Stimulated activated naive CD4-positive, alpha-beta T cell treated with Interleukin-2 at 50 U/mL for 16 hours (primary cell): ENCODE data around the gene AFMID.
"Not testable (repeated sequence)": the region's sequence is repeated elsewhere in the genome, so short reads cannot be mapped to it uniquely, and the experiment has no call there.

Experiments used
- DNase-seq: peaks from one replicate; lab custom pipeline; 2025; lab: John Stamatoyannopoulos, UW

AFMID gene

DNA sequence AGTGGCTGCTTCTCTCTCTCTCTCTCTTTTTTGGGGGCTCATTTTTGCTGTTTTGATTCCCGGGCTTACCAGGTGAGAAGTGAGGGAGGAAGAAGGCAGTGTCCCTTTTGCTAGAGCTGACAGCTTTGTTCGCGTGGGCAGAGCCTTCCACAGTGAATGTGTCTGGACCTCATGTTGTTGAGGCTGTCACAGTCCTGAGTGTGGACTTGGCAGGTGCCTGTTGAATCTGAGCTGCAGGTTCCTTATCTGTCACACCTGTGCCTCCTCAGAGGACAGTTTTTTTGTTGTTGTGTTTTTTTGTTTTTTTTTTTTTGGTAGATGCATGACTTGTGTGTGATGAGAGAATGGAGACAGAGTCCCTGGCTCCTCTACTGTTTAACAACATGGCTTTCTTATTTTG, 36.6 kb downstream of the AFMID start:
- DNase-seq, result no peak

DNA sequence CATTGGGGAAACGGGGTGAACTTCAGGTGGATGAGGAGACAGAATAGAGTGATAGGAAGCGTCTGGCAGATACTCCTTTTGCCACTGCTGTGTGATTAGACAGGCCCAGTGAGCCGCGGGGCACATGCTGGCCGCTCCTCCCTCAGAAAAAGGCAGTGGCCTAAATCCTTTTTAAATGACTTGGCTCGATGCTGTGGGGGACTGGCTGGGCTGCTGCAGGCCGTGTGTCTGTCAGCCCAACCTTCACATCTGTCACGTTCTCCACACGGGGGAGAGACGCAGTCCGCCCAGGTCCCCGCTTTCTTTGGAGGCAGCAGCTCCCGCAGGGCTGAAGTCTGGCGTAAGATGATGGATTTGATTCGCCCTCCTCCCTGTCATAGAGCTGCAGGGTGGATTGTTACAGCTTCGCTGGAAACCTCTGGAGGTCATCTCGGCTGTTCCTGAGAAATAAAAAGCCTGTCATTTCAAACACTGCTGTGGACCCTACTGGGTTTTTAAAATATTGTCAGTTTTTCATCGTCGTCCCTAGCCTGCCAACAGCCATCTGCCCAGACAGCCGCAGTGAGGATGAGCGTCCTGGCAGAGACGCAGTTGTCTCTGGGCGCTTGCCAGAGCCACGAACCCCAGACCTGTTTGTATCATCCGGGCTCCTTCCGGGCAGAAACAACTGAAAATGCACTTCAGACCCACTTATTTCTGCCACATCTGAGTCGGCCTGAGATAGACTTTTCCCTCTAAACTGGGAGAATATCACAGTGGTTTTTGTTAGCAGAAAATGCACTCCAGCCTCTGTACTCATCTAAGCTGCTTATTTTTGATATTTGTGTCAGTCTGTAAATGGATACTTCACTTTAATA, 37.3 kb downstream of the AFMID start:
- no peak for DNase-seq

DNA sequence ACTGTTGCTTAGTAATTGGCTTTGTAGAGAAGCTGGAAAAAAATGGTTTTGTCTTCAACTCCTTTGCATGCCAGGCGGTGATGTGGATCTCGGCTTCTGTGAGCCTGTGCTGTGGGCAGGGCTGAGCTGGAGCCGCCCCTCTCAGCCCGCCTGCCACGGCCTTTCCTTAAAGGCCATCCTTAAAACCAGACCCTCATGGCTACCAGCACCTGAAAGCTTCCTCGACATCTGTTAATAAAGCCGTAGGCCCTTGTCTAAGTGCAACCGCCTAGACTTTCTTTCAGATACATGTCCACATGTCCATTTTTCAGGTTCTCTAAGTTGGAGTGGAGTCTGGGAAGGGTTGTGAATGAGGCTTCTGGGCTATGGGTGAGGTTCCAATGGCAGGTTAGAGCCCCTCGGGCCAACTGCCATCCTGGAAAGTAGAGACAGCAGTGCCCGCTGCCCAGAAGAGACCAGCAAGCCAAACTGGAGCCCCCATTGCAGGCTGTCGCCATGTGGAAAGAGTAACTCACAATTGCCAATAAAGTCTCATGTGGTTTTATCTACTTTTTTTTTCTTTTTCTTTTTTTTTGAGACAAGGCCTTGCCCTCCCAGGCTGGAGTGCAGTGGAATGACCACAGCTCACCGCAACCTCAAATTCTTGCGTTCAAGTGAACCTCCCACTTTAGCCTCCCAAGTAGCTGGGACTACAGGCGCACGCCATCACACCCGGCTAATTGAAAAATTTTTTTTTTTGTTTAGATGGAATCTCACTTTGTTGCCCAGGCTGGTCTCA, 38.1 kb downstream of the AFMID start:
- no peak for DNase-seq

DNA sequence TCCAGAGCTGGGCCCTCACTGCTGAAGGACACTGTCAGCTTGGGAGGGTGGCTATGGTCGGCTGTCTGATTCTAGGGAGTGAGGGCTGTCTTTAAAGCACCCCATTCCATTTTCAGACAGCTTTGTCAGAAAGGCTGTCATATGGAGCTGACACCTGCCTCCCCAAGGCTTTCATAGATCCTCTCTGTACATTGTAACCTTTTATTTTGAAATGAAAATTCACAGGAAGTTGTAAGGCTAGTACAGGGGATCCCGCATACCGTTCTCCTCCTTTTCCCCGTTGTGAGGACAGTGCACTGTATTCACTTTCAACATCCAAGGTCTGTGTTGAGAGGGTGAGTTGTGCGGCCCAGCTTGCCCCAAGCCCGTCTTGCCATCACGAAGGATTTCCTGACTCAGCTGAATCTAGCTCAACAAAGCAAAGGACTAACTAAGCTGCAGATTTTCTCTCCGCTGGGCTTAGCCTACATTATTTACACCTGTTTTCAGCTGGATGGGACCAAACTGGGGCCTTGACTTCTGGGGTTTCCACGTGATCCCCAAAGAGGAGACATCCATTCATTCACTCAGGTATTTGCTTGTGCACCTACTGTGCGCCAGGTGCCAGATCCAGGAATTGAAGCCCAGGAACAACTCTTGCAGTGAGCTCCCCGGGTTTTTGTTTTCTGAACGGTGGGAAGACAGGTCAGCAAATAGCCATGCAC, 39.0 kb downstream of the AFMID start:
- no peak for DNase-seq

DNA sequence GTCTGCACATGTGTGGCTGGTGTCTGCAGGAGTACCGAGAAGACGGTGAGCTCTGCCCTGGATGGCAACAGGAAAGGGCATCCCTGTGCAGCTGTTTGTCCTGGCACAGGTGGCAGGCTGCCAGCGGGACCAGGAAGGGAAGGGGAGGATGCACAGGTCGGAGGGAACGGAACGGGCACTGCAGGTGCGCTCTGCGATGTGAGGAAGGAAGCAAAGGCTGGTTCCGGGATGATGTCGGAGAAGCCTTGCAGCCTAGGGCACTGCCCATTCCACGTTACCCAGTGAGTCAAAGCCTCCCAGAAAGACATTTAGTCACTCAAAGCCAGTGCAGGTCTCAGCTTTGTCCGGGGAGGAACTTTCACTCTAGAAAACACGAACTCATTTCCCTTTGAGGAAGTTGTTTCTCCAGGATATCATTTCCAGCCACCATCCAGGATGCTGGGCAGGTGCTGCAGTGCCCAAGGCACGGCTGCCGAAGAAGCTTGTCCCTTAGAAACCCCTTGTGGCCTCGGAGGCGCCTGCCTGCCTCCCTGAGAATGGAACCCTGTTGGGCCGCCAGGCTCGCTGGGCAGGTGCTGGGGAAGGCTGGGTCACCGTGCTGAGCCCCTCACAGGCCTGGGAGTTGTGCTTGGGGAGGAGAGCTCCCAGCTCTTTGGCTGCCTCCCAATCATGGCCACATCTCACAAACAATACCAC, 39.7 kb downstream of the AFMID start:
- DNase-seq, result no peak

DNA sequence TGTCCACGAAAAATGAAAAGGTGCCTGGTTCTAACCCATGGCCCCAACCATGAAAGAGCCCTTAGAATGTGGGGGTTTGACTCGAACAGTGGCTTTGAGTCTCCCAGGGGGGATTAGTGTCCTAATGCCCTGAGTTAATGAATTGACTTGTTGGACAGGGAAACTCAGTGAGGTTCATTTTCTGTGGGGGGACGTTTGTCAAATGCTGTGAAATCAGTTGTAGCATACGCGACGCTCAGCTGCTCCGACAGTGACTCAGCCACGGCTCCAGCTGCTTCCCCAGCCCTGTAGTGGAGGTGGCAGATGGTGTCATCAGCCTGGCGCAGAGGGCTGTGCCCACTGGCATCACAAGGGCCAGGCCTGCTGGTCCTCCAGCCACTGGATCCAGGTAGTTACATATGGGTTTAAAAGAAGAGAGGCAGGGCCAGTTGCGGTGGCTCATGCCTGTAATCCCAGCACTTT, 40.3 kb downstream of the AFMID start:
- DNase-seq, result no peak

DNA sequence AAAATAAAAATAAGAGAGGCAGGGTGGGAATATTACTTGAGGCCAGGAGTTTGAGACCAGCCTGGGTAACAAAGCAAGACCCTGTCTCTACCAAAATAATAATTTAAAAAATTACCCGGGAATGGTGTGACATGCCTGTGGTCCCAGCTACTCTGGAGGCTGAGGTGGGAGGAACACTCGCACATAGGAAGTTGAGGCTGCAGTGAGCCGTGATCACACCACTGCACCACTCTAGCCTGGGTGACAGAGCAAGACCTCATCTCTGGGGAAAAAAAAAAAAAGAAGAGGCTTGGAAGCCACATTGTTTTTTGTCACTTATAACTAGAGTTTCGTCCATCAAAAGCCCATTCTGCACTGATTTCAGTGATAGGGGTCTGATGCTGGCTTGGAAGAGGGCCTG, 41.0 kb downstream of the AFMID start:
- DNase-seq, result no peak

DNA sequence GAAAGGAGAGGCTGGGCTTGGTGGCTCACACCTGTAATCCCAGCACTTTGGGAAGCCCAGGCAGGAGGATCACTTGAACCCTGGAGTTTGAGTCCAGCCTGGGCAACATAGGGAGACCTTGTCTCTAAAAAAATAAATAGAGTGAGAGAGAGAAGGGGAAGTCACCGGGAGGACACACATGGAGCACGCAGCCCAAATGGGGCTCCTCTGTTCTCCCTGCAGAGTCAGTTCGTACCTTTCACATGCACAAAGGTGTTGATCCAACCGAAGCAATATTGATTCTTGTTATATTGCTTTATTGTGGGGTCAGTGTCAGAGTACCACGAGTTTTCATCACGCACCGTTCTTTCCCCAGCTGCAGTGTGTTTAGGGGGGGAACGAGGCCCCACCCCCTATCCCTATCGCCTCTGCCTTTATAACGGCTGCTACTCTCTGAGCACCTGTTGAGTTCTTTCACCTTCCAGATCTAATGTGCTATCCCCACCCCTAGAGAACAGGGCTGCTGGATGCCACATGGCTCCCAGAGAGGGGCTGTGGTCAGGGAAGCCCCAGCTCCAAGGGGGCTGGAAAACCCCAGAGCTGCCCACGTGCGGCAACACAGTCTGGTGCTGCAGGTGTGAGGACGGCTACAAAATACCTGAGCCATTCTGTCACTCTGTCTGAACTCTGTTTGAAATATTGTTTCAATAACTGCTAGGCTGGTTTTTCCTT, 43.2 kb downstream of the AFMID start:
- DNase-seq, result no peak

DNA sequence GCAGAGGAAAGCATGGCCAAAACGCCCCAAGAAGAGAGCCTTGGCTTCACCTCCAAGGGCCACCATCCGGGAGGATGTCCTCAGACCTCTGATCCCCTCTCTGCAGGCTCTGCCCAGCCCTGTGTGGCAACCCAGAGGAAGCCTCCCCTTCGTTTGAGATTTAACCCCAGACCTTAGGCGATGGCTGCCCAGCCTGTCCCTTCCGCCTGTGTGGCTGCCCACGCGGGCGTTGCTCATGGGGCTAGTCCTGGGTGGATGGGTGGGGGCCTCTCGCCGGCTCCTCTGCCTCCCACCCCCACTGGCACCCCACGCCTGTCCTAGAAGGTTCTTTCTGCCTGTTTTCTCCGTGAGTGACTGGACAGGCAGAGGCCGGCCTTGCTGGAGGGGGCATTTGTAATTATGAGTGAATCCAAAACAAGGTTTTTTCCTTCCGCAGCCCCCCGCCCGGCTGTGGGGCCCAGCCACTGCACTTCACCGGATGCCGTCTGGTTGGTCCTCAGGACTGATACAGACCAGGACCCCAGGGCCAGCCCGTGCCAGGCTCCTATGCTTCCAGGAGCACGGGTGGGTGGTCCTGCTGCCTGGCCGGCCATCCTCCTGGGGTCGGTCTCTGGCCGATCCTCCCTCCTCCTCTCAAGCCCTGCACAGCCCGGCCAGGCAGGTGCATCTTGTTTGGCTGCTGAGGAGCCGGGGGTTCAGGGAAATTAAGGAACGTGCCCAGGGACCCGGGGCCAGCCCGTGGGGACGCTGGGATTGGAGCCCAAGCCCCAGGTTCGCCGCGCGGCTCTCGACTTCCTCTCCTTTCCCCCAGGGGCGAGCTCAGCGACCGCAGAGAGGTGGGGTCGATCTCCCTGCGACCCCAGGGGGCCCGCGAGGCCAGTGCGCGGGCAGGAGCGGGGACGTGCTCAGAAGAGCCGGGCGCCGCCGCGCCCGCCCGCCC, 44.1 kb downstream of the AFMID start, which contains the start of gene TMEM235:
Gene TMEM235 (plus strand): TSS at position 636 of the 940 bp plus-strand sequence. CDS start 393 bp downstream, outside the sequence.
- no peak for DNase-seq

DNA sequence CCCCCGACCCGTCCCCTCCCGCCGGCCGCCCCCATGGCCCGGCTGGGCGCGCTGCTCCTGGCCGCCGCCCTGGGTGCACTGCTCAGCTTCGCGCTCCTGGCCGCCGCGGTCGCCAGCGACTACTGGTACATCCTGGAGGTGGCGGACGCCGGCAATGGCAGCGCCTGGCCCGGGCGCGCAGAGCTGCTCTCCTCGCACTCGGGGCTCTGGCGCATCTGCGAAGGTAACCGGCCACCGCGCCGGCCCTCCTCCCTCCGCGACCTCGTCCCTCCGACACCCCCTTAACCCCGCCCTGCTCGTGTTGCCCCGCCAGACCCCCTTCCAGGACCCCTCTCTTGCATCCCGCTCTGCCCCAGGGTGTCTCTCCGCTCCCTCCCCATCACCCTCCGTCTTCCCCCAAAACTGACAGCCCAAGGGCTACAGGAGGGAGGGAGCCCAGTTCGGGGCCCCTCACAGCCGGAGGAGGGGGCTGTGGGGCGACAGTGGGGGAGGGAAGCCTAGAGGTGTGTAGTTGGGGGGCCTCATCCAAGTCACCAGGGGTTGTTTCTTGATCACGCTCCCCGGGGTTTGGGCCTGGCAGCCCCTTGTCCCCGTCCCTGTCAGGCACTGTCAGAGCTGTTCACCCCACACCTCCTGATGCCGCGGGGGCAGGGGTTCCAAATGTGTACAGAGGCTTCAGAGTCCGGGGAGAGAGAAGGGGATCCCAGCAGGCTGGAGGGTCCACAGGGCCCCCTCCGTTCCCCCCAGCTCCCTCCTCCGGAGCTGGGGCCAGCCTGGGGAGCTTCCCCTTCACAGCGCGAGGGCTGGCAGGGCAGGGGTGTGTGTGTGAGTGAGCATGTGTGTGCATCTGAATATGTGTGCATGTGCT, 45.1 kb downstream of the AFMID start:
- peak; percentile 4 for DNase-seq

DNA sequence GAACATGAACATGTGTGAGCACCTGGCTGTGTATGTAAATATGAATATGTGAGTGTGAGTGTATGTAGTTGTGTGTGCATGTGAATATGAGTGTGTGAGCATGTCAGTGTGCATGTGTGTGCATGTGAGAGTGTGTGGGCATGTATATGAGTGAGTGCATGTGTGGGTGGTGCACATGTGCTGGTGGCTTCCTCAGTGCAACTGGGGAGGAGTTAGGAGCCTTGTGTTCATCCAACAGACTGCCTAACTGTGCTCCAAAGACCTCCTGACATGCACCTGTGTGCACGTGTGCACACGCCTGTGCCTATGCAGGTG, 45.7 kb downstream of the AFMID start:
- DNase-seq, result no peak

DNA sequence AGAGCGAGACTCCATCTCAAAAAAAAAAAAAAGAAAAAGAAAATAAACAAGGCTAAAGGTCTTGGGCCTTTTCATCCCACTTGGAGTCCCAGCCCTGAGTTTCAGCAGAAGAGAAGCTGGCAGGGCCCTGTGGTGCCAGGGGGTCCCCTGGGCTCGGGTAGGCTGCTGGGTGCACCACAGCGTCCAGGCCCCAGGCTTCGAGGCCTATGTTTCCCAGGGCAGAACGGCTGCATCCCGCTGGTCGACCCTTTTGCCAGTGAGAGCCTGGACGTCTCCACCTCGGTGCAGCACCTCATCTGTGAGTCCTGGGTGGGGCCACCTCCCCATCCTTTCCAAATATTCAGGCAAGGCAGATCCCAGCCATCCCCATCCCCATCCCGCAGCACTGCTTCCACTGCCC, 46.5 kb downstream of the AFMID start:
- no peak for DNase-seq

DNA sequence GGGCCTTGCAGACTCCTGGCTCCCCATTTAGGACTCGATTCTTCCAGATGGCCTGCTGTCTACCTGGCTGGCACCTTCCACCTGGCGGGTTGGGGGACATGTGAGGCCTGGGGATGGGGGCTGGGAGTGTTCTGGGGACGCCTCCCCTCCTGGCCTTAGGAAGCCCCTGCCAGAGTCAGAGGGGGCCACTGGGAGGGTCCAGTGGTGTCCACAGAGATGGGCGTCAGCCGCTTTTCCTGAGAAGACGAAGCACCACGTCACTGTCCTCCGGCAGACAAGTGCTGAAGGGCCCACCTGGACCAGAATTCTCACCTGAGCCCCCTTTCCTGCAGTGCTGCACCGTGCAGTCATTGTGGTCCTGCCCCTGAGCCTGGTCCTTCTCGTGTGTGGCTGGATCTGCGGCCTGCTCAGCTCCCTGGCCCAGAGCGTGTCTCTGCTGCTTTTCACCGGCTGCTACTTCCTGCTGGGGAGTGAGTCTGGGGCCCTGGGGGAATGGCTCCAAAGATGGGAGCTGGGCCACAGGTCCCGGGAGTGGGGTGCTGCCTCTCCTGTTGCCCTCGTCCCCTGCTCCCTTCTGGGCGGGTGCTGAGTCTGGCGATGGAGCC, 47.2 kb downstream of the AFMID start:
- no peak for DNase-seq

DNA sequence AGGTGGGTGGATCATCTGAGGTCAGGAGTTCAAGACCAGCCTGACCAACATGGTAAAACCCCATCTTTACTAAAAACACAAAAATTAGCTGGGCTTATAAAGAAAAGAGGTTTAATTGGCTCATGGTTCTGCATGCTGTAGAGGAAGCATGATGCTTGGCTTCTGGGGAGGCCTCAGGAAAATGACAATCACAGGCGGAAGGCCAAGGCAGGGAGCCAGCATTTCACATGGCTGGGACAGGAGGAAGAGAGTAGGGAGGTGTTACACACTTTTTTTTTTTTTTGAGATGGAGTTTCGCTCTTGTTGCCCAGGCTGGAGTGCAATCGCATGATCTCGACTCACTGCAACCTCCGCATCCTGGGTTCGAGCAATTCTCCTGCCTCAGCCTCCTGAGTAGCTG, 47.9 kb downstream of the AFMID start:
- not testable (repeated sequence) for DNase-seq

DNA sequence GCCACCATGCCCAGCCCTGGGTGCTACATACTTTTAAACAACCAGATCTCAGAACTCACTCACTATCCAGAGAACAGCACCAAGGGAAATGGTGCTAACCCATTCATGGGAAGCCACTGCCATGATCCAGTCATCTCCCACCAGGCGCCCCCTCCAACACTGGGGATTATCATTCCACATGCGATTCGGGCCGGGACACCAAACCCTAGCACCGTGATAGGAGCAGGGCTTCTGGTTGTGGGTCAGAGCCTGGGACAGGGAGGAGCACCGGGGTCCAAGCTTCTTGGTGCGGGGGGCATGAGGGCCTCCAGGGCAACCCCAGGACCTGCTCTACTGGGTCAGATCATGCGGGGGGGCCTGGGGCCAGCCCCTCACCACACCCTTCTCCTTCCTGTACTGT, 48.7 kb downstream of the AFMID start:
- DNase-seq, result no peak

DNA sequence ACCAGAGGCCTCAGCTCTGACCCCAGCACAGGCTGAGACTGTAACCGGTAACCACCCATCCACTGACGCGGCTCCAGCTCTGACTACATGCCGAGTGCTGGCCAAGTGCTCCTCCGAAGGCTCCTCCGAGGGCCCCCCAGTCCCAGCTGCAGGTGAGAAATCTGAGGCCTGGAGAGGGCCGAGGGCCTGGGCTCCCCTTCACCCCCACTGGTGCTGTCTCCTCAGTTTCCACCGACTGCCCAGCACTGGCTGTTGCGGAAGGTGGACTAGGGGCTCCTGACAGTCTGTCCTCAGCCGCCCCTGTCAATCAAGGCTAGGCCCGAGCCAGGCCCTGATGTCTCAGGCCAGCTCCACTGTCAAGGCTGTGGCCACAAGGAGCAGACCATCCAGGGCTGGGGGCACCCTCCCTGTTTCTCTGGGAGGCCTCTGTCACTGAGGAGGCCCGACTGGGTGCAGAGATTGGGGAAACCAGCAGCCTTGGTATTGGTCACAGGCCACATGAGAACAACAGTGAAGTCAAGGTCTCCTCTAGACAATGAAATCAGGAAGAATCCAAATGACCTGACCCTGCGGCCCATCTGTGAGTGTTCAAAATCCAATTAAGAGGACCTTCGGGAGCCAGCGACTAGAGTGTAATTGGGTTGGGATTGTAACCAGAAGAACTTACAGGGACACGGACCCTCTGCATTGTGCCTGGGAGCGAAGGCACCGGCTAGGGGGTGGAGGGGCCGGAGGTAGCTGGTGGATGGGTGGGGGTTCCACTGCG, 49.4 kb downstream of the AFMID start:
- DNase-seq, result no peak

DNA sequence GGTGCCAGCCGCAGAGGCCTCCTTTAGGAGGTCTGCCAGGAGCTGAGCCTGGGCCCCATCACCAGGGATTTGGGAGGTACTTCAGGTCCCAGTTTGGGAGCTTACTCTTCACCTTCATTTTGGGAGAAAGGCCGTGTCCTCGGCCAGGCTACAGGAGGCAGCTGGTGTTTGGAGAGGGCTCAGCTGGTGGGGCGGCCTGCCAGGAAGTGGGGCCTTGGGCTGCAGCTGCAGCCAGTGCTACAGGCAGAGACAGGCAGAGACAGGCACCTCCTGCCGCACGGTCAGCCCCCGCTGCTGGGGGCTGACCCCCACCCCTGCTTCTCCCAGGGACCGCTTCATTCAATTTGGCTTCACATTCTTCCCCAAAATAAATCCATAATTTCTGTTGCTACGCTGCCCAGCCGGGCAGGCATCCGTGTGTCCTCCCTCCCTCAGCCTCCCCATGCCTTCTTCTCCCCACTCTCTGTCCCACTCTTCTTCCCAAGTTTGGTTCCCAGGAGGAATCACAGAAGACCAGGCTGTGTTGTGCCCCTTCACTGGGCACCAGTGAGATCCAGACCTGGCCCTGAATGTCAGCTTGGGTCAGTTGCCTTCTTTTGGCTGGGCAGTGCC, 50.3 kb downstream of the AFMID start:
- DNase-seq, result no peak
